PFSK-1 (cell line): ENCODE data around the gene PSMC3IP.
A peak's percentile ranks its signal among the peaks of the same experiment; 100 is the strongest.

ENCODE experiments used
- FOXP2 ChIP-seq: optimal IDR thresholded peaks from 2 replicates; pipeline ENCODE3; 2011; ENCODE audit warnings: borderline replicate concordance, control low read depth, inconsistent platforms; ENCODE audit not compliant: insufficient read depth; ENCODE audit errors: extremely low read length, extremely low read depth
- POLR2AphosphoS5 ChIP-seq: IDR thresholded peaks from 2 replicates; pipeline ENCODE4 v1.6.1; 2012; ENCODE audit warnings: low read depth, mild to moderate bottlenecking, control low read depth, low read length, moderate library complexity
- SIN3A ChIP-seq: IDR thresholded peaks from 2 replicates; pipeline ENCODE4 v1.6.1; 2012; ENCODE audit warnings: mild to moderate bottlenecking, low read length, moderate library complexity, borderline replicate concordance; ENCODE audit not compliant: insufficient read depth
- TAF1 ChIP-seq: IDR thresholded peaks from 2 replicates; pipeline ENCODE4 v1.6.1; 2012; ENCODE audit warnings: low read length, control low read depth, borderline replicate concordance; ENCODE audit not compliant: insufficient read depth
- TF ChIP-seq, protein P1 (sequence below), 2 experiments: IDR thresholded peaks; 2 replicates each; pipeline versions ENCODE4 v1.6.1 to v1.8.0; 2011 to 2012; ENCODE audit warnings: low read depth in 2 of 2, low read length in 2 of 2, control low read depth in 1 of 2, inconsistent platforms in 1 of 2, mild to moderate bottlenecking in 1 of 2, moderate library complexity in 1 of 2; ENCODE audit not compliant: insufficient read depth in 1 of 2

The PSMC3IP gene

DNA sequence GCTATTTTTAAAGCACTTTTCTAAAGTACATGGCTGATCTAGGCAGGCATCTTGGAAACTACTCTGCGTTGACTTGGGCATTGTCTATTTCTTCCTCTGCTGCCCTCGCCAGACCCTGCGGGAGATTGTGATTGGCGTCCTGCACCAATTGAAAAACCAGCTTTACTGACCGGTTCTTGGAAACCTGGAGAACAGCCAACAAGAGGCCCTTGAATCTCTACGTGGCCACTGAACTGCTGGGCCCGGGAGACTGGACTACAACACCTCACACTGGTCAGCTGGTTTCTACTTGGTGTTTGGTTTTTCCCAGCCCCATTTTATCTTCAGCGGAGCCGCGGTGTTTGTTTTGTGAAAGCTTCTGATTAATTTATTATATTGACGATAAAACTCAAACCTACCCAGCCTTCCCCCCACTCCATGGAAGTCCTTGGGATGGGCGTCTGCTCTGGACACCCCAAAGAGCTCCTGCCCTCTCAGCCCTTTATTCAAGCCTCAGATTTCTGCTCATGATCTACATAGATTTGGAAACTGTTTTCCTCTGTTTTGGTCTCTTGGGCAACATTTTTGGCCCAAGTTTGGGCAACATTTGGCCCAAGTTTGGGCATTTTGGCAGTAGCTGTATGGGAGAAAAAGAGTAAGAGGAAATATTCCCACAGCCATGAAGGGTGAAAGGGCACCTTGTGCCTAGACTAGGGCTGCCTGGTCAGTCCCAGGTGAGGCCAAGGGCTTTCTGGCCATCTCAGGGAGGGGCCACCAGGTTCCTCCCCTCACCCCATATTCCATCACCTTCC is 5.9 kb downstream of the PSMC3IP start:
- TF ChIP-seq FOXP2 (no peak), POLR2AphosphoS5 (no peak), TAF1 (no peak), SIN3A (no peak)
- TF ChIP-seq, protein P1, sequence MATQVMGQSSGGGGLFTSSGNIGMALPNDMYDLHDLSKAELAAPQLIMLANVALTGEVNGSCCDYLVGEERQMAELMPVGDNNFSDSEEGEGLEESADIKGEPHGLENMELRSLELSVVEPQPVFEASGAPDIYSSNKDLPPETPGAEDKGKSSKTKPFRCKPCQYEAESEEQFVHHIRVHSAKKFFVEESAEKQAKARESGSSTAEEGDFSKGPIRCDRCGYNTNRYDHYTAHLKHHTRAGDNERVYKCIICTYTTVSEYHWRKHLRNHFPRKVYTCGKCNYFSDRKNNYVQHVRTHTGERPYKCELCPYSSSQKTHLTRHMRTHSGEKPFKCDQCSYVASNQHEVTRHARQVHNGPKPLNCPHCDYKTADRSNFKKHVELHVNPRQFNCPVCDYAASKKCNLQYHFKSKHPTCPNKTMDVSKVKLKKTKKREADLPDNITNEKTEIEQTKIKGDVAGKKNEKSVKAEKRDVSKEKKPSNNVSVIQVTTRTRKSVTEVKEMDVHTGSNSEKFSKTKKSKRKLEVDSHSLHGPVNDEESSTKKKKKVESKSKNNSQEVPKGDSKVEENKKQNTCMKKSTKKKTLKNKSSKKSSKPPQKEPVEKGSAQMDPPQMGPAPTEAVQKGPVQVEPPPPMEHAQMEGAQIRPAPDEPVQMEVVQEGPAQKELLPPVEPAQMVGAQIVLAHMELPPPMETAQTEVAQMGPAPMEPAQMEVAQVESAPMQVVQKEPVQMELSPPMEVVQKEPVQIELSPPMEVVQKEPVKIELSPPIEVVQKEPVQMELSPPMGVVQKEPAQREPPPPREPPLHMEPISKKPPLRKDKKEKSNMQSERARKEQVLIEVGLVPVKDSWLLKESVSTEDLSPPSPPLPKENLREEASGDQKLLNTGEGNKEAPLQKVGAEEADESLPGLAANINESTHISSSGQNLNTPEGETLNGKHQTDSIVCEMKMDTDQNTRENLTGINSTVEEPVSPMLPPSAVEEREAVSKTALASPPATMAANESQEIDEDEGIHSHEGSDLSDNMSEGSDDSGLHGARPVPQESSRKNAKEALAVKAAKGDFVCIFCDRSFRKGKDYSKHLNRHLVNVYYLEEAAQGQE (IDR thresholded peaks at IDR 0.05; ENCODE audit: insufficient read depth in 1 of 2, low read depth in 2 of 2, low read length in 2 of 2), result no peak

DNA sequence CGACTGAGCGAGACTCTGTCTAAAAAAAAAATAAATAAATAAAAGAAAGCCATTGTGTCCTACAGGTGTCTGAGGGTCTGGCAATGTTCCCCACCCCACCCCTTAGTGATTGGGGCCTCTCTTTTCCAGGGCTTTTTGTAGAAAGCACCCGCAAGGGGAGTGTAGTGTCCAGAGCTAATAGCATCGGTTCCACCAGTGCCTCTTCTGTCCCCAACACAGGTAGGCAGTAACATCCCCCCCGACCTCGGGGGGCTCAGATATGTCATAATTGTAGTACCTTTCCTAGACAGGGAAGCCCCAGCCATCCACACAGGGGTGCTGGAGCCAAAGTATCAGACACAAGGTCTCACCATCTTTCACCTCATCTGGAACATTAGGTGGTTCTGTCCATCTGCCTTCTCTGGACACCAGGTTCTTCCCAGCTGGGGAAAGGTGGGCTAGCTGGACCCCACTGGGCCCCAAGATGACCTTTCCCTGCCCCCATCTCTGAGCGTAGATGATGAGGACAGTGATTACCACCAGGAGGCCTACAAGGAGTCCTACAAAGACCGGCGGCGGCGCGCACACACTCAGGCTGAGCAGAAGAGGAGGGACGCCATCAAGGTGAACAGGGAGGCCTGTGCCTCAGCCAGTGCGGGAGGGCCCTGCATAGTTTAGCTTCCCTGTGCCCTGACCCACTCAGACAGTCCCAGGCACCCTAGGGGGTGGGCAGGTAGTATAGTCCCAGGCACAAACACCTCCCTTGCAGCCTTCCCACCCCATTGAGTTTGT is 9.0 kb downstream of the PSMC3IP start:
- no peak for TF ChIP-seq FOXP2
- TF ChIP-seq, protein P1 (IDR thresholded peaks at IDR 0.05; ENCODE audit: insufficient read depth in 1 of 2, low read depth in 2 of 2, low read length in 2 of 2), result no peak
- TF ChIP-seq TAF1, result no peak
- no peak for TF ChIP-seq SIN3A
- no peak for TF ChIP-seq POLR2AphosphoS5

DNA sequence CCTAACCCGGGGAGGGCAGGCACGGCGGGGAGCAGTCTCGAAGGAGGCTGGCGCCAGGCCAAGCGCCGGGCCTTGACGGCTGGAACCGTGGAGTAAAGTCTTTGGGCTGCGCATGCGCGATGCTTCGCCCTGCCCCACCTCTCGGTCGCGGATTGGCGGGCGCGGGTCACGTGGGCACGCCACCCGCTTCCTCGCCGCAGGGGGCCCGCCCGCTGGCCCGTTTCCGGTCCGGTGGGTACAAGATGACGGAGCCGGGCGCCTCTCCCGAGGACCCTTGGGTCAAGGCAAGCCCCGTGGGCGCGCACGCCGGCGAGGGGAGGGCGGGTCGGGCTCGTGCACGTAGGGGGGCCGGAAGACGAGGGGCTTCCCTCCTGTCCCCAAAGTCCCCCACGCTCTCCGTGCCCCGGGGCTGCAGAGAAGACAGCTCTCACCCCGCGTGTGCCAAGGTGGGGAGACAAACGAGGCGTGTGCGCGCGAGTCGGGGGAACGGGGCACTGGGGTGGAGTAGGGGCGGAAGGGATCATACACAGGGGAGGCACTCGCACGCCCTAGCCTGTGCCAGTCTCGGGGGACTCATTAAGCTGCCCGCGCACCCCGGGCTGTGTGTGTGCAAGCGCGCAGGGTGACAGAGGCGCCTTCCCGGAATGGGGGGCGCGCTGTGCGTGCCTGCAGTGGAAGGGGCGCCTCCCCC is 10.5 kb downstream of the PSMC3IP start, which contains the start of gene MLX:
TSS of gene MLX (plus strand) at position 218 of the 691 bp plus-strand sequence. CDS start at position 243, 25 bp downstream.
- TF ChIP-seq POLR2AphosphoS5 (peak; percentile 84), FOXP2 (peak; percentile 79), TAF1 (peak; percentile 84; the same call in 1 of the 2 replicates), SIN3A (peak; percentile 74; the same call in 1 of the 2 replicates)
- TF ChIP-seq, protein P1 (IDR thresholded peaks at IDR 0.05; ENCODE audit: insufficient read depth in 1 of 2, low read depth in 2 of 2, low read length in 2 of 2), result 0 out of 4 replicates have a peak, but pooled peaks of 1 of the 2 experiments have one; percentile 22

DNA sequence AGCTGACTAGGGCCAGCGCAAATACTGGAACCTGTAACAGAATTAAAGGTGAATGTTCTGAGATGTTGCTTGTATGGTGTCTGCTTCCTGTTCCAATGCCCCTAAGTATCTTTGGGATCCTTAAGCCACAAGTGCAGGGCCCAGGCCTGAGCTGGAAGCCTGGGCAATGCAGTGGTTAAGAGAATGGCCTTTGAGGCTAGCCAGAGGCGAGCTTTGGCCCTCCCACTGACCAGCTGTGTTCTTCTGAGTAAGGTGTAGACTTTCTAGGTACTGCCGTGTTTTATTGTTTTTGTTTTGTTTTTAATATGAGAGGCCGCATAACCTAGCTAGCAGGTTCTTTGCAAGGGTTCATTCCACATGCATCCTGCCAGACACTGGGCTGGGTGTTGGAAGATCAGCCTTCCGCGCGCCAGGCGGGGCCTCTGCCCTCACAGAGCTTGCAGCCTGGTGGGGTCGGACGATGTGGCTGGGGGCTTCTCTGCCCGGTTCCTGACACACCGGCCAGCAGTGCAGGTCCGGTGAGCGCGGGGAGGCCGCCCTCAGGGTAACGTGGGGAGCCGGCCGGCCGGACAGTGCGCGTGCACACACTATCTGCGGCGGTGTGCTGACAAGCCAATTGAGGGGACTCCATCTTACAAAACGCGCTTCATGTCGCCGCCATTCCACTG is 11.2 kb downstream of the PSMC3IP start:
- no peak for TF ChIP-seq TAF1
- no peak for TF ChIP-seq FOXP2
- TF ChIP-seq, protein P1 (IDR thresholded peaks at IDR 0.05; ENCODE audit: insufficient read depth in 1 of 2, low read depth in 2 of 2, low read length in 2 of 2), result 0 out of 4 replicates have a peak, but pooled peaks of 1 of the 2 experiments have one; percentile 4
- TF ChIP-seq POLR2AphosphoS5, result no peak
